HUES6 (cell line): Measurements from ENCODE around the gene AKAP13.

Experiments used
- H3K27ac ChIP-seq: 2 replicates; pipeline ENCODE4 v1.7.0; 2013; ENCODE audit warnings: low read depth, mild to moderate bottlenecking, low read length, inconsistent platforms
- H3K27me3 ChIP-seq: 2 replicates; pipeline ENCODE4 v1.6.1; 2013; ENCODE audit warnings: low read length; ENCODE audit not compliant: control insufficient read depth, insufficient read depth
- H3K36me3 ChIP-seq: 2 replicates; pipeline ENCODE4 v1.6.1; 2013; ENCODE audit warnings: low read length; ENCODE audit not compliant: control insufficient read depth, insufficient read depth
- H3K4me1 ChIP-seq: 2 replicates; pipeline ENCODE4 v1.6.1; 2013; ENCODE audit warnings: low read length; ENCODE audit not compliant: control insufficient read depth, insufficient read depth
- H3K4me3 ChIP-seq: 2 replicates; pipeline ENCODE4 v1.5.1; 2013; ENCODE audit warnings: low read depth, low read length
- H3K9ac ChIP-seq: one replicate; pipeline ENCODE4 v1.6.1; 2013; ENCODE audit warnings: mild to moderate bottlenecking, low read length
- H3K9me3 ChIP-seq: 2 replicates; pipeline ENCODE4 v1.6.1; 2013; ENCODE audit warnings: low read depth, low read length; ENCODE audit not compliant: control insufficient read depth, insufficient read depth

AKAP13 gene

GRCh38 chr15:85753791-85754452, 373.5 kb downstream of the AKAP13 start:
- H3K27ac ChIP-seq, result no peak overlapping the region
- peaks cover 18% of the 10 kb centered on the region for H3K36me3 ChIP-seq
- H3K4me1 ChIP-seq, result peaks cover 42% of the 10 kb centered on the region
- no peaks in the 10 kb centered on the region for H3K9me3 ChIP-seq
- H3K4me3 ChIP-seq, result no peak overlapping the region
- H3K27me3 ChIP-seq, result no peaks in the 10 kb centered on the region
- no peak overlapping the region for H3K9ac ChIP-seq

- Histone ChIP-seq H3K36me3 (peaks cover 27% of the 10 kb centered on the region), H3K4me1 (peaks cover 33% of the 10 kb centered on the region), H3K27ac (no peak overlapping the region), H3K9ac (no peak overlapping the region), H3K9me3 (no peaks in the 10 kb centered on the region), H3K27me3 (no peaks in the 10 kb centered on the region), H3K4me3 (no peak overlapping the region)
Observed at GRCh38 chr15:85754989-85755388, 374.6 kb downstream of the AKAP13 start.

DNA sequence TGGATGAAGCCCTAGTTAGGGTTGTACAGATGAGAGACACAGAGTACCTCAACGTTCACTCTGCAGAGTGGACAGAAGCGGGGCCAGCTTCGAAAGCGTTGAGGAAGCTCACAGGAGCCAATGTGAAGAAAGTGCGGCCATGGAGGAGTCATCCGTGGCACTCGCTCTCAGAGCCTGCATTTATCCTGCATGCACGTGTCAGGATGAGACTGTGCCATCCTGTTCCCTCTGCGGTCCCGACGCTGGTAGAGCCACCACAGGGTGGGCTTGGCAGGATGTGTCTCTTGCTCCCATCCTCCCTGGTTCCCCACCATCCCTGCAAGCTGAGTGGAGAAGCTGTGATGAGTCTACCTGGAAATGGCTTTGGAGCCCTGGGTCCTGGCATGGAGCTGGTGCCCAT, 375.1 kb downstream of the AKAP13 start:
- Histone ChIP-seq H3K4me3 (no peak overlapping the region), H3K9me3 (no peaks in the 10 kb centered on the region), H3K27me3 (no peaks in the 10 kb centered on the region), H3K4me1 (peaks cover 29% of the 10 kb centered on the region), H3K36me3 (peaks cover 31% of the 10 kb centered on the region), H3K9ac (no peak overlapping the region), H3K27ac (no peak overlapping the region)

DNA sequence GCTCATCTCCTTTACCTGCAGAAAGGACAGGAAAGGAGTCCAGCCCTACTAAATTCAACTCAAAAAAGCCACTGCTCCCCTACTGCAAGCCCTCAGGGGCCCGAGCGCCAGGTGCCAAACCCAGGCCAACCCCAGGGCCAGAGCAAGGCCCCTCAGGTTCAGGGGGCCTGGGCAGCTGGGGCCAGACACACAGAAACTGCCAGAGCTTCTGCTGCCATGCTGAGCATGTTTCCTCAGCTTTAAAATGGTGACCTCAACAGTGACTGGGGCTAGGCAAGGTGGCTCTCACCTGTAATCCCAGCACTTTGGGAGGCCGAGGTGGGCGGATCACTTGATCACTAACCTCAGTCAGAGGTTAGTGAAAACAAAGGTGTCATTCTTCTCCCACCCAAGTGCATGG, 375.5 kb downstream of the AKAP13 start:
- Histone ChIP-seq H3K4me3 (no peak overlapping the region), H3K27ac (no peak overlapping the region), H3K4me1 (peaks cover 24% of the 10 kb centered on the region), H3K27me3 (no peaks in the 10 kb centered on the region), H3K9me3 (no peaks in the 10 kb centered on the region), H3K9ac (no peak overlapping the region), H3K36me3 (peaks cover 35% of the 10 kb centered on the region)

- Histone ChIP-seq H3K27me3 (no peaks in the 10 kb centered on the region), H3K9me3 (no peaks in the 10 kb centered on the region), H3K27ac (no peak overlapping the region), H3K9ac (no peak overlapping the region), H3K4me1 (peaks cover 18% of the 10 kb centered on the region), H3K36me3 (peaks cover 36% of the 10 kb centered on the region), H3K4me3 (no peak overlapping the region)
Observed at GRCh38 chr15:85756411-85757072, 376.1 kb downstream of the AKAP13 start.

DNA sequence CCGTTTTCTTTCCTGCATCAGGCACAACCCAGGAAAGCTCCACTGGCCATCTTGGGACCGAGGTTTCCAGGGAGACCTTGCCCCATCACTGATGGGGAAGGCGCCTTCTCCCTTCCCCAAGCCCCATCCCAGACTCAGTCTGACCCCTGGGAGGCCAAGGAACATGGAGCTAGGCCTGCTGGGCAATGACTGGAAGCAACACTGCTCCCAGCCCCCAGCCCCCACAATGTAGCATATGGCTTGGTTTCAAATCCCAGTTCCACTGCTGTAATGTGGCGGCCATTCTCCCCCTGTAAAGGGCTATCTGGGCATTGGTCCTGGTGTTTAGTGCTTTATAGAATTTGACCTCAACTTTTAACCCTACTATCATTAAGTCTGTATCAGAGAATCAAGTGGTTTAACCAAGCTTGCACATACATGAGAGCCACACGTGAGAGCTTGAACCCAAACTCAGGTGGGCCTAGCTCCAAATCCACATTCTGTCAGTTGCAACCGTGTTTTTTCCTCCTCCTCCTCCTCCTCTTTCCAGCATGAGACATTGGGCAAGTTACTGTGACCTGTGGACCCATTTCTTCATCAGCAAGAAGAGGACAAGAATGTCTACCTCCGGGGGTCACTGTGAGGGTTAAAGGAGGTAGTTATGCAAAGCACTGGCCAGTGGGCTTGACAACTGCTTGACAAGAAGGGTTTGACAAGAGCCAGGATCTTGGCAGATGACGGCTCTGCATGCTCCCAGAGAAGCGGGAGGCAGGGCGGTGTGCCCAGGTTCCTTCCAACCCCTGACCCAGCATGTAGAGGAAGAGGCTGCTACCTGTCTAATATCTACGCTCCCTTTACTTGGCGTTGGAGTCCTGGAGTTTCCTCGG, 376.9 kb downstream of the AKAP13 start:
- Histone ChIP-seq H3K36me3 (peaks cover 36% of the 10 kb centered on the region), H3K27ac (no peak overlapping the region), H3K27me3 (no peaks in the 10 kb centered on the region), H3K4me3 (no peak overlapping the region), H3K9me3 (no peaks in the 10 kb centered on the region), H3K9ac (no peak overlapping the region), H3K4me1 (peaks cover 10% of the 10 kb centered on the region)

- Histone ChIP-seq H3K27me3 (no peaks in the 10 kb centered on the region), H3K4me3 (no peak overlapping the region), H3K27ac (no peak overlapping the region), H3K9me3 (no peaks in the 10 kb centered on the region), H3K4me1 (peaks cover 4% of the 10 kb centered on the region; the same call in 1 of the 2 replicates), H3K9ac (no peak overlapping the region), H3K36me3 (peaks cover 36% of the 10 kb centered on the region)
Observed at GRCh38 chr15:85757939-85758654, 377.7 kb downstream of the AKAP13 start.

DNA sequence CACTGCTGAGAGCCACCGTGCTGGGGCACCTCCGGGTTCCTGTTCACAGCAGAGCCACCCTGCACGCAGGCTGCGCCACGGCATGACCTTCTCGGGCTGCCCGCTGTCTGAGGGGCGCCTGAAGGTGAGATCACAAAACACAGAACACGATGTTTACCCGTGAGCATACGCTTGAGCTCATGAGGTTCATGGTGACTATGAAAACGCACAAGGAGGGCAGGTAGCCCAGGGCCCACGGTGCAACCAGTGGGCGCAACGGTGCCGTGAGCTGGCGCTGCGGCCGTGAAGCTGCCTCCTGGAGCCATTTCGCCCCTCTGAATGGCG, 378.2 kb downstream of the AKAP13 start:
- Histone ChIP-seq H3K27ac (no peak overlapping the region), H3K36me3 (peaks cover 36% of the 10 kb centered on the region), H3K4me1 (peaks cover 4% of the 10 kb centered on the region; the same call in 1 of the 2 replicates)

DNA sequence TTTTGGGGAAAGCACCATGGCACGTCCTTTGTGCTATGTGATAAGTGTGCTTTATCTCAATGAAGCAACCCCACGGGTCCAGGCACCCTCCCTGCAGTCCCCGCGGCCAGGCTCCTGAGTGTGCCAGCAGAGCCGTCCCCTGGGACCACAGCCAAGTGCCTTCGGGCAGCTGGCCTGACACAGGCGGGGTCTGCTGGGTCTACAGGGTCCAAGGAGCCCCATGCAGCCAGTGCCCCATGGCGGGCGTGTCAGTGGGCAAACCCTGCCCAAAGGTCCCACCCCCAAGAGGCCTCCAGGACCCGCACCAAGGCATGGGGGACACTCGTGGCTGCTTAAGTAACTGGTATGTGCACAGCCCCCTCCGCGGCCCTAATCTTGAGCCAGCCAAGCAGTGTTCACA, 379.0 kb downstream of the AKAP13 start:
- H3K36me3 ChIP-seq, result peaks cover 36% of the 10 kb centered on the region
- H3K4me1 ChIP-seq, result peaks cover 8% of the 10 kb centered on the region; the same call in 1 of the 2 replicates
- no peak overlapping the region for H3K9ac ChIP-seq
- no peaks in the 10 kb centered on the region for H3K9me3 ChIP-seq
- H3K4me3 ChIP-seq, result no peak overlapping the region
- H3K27ac ChIP-seq, result no peak overlapping the region
- H3K27me3 ChIP-seq, result no peaks in the 10 kb centered on the region

More for the DNA sequence above, 378.2 kb downstream of the AKAP13 start:
- H3K27me3 ChIP-seq, result no peaks in the 10 kb centered on the region
- no peaks in the 10 kb centered on the region for H3K9me3 ChIP-seq
- no peak overlapping the region for H3K4me3 ChIP-seq
- no peak overlapping the region for H3K9ac ChIP-seq

DNA sequence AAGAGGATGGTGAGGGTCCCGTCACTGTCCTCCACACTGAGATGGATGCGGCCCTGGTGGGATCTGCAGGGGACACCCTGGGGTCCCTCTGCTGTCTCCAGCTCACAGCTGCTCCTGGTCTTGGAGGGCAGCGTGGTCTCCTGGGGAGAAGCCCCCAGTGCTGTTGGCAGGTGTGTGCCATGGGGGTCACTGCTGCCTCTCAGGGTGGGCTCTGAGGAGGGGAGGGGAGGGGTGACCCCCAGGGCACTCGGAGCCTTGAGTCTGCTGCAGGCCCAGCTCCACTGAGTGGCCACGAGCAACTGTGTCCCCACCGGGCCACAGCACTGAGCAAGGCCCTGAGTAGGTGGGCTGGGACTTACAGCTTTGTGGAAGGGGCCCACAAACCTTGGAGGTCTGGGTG, 379.6 kb downstream of the AKAP13 start:
- Histone ChIP-seq H3K27ac (no peak overlapping the region), H3K27me3 (no peaks in the 10 kb centered on the region), H3K9ac (no peak overlapping the region), H3K9me3 (no peaks in the 10 kb centered on the region), H3K4me3 (no peak overlapping the region), H3K4me1 (peaks cover 10% of the 10 kb centered on the region; the same call in 1 of the 2 replicates), H3K36me3 (peaks cover 36% of the 10 kb centered on the region)
